RPMI7951 (cell line): ENCODE measurements around the gene CTR9. TPM values are rescaled to one million over a fixed set of nuclear protein-coding genes. Genes with fewer than 3 reads are reported as not detected.
A peak's percentile ranks its signal among the peaks of the same experiment; 100 is the strongest.

ENCODE experiments used
- DNase-seq: peaks from one replicate; pipeline ENCODE4 v3.0.0-alpha.2; 2012; ENCODE audit warnings: low read depth
- total RNA-seq: library from RNA; depleted of rRNA; stranded (reverse); fragments of >200 nt; shearing (Covaris generic); gene quantifications from 2 replicates; pipeline ENCODE4 v1.2.3, GENCODE V29; 2014

The CTR9 gene
- total RNA-seq, 1 experiment from 2014 or later = 22.7 TPM

- no peak for DNase-seq
These were observed 29.0 kb downstream of the CTR9 start for GRCh38 chr11:10780040-10780439.

- DNase-seq = no peak
These were observed 33.4 kb downstream of the CTR9 start for GRCh38 chr11:10784232-10785145.

GRCh38 chr11:10785146-10785474 is 34.1 kb downstream of the CTR9 start:
- DNase-seq = no peak

- no peak for DNase-seq
These were observed 35.4 kb downstream of the CTR9 start for GRCh38 chr11:10786451-10786850.

- DNase-seq = peak; percentile 67
These were observed 41.5 kb downstream of the CTR9 start for GRCh38 chr11:10792385-10793068.

- DNase-seq = no peak
These were observed 42.6 kb downstream of the CTR9 start for GRCh38 chr11:10793470-10794255.

- DNase-seq = no peak
These were observed 45.1 kb downstream of the CTR9 start for GRCh38 chr11:10796191-10796590.

- DNase-seq = no peak
These were observed 46.0 kb downstream of the CTR9 start for GRCh38 chr11:10797001-10797400.

GRCh38 chr11:10797531-10797930 is 46.5 kb downstream of the CTR9 start:
- DNase-seq = no peak

- no peak for DNase-seq
These were observed 47.4 kb downstream of the CTR9 start for GRCh38 chr11:10798330-10798928.

GRCh38 chr11:10800292-10800691 is 49.2 kb downstream of the CTR9 start:
- no peak for DNase-seq

GRCh38 chr11:10803676-10804075 is 52.6 kb downstream of the CTR9 start:
- no peak for DNase-seq

- DNase-seq = no peak
These were observed 54.7 kb downstream of the CTR9 start for GRCh38 chr11:10805741-10806140.

- no peak for DNase-seq
These were observed 55.2 kb downstream of the CTR9 start for GRCh38 chr11:10806206-10806605.

GRCh38 chr11:10807493-10808234 is 56.6 kb downstream of the CTR9 start:
- DNase-seq = peak; percentile 48

- DNase-seq = no peak
These were observed 57.1 kb downstream of the CTR9 start for GRCh38 chr11:10808235-10808552.

GRCh38 chr11:10808553-10809372 is 57.7 kb downstream of the CTR9 start, which contains the start of gene EIF4G2:
Gene EIF4G2 (minus strand): TSS chr11:10808926.
- peak; percentile 98 for DNase-seq

- peak; percentile 82 for DNase-seq
These were observed 58.5 kb downstream of the CTR9 start for GRCh38 chr11:10809373-10810160.

GRCh38 chr11:10813945-10814344 is 62.9 kb downstream of the CTR9 start:
- DNase-seq = no peak

GRCh38 chr11:10818594-10818993 is 67.5 kb downstream of the CTR9 start:
- DNase-seq = peak; percentile 36
